ENCODE data around the gene DNAH12. TPM values are rescaled to one million over a fixed set of nuclear protein-coding genes. Genes with fewer than 3 reads are reported as not detected.

The DNAH12 gene
- polyA plus RNA-seq, 1 of the 3 experiments (the other 2 are of a cell fraction), result 0.03 TPM

GRCh38 chr3:57335283-57335938 lies 208.7 kb downstream of the DNAH12 start:
- POLR2A ChIA-PET, result no interaction called here

More at GRCh38 chr3:57335283-57335938, 208.7 kb downstream of the DNAH12 start:
- CTCF ChIA-PET, result no interaction called here
- Histone ChIP-seq H3K9me2 (no peaks in the 10 kb centered on the region), H3K4me2 (no peak overlapping the region), H3K9me3 (no peaks in the 10 kb centered on the region), H3F3A (replicated peaks; ENCODE audit: insufficient read depth) (no peaks in the 10 kb centered on the region), H2AFZ (ENCODE audit: low read depth) (no peak overlapping the region), H3K27ac (ENCODE audit: low read depth in 2 of 2, low read length in 1 of 2) (no peak overlapping the region), H3K4me1 (ENCODE audit: control insufficient read depth in 1 of 2, insufficient read depth in 2 of 2, low read depth in 1 of 2, low read length in 1 of 2) (no peaks in the 10 kb centered on the region), H3K36me3 (replicated peaks in 1 of 2; ENCODE audit: control insufficient read depth in 1 of 2, insufficient read depth in 2 of 2, low read length in 1 of 2) (no peaks in the 10 kb centered on the region), H4K20me1 (ENCODE audit: insufficient read depth) (no peaks in the 10 kb centered on the region), H3K79me2 (ENCODE audit: insufficient read depth) (no peaks in the 10 kb centered on the region), H3K4me3 (ENCODE audit: low read depth in 2 of 2, low read length in 1 of 2) (no peak overlapping the region), H3K27me3 (ENCODE audit: insufficient read depth) (no peaks in the 10 kb centered on the region; the same call in 1 of the 2 replicates), H3K9ac (no peak overlapping the region)
- DNase-seq, result no peak
- WGBS (ENCODE audit: low lambda C conversion rate), result 58% methylated on average over 5 of the region's 5 CpGs
- TF ChIP-seq RXRA (IDR thresholded peaks at IDR 0.05; ENCODE audit: borderline replicate concordance, low read depth) (no peak), EP300 (IDR thresholded peaks at IDR 0.05; ENCODE audit: borderline replicate concordance in 1 of 2, low read depth in 1 of 2, low read length in 1 of 2) (no peak), MXI1 (IDR thresholded peaks at IDR 0.05; ENCODE audit: low read depth, low read length) (no peak), SMC3 (IDR thresholded peaks at IDR 0.05; ENCODE audit: low read depth, low read length) (no peak), SIN3A (IDR thresholded peaks at IDR 0.05; ENCODE audit: borderline replicate concordance, low read depth, low read length) (no peak), GABPA (IDR thresholded peaks at IDR 0.05; ENCODE audit: low read depth) (no peak), YY1 (IDR thresholded peaks at IDR 0.05; ENCODE audit: low read depth) (no peak), FOXJ3 (CRISPR knock-in tag; IDR thresholded peaks at IDR 0.05) (no peak), REST (IDR thresholded peaks at IDR 0.05; ENCODE audit: low read depth, low read length) (no peak), JUND (IDR thresholded peaks at IDR 0.05) (no peak), CHD2 (IDR thresholded peaks at IDR 0.05; ENCODE audit: low read length, partially characterized antibody) (no peak)
- TF ChIP-seq, protein P1, sequence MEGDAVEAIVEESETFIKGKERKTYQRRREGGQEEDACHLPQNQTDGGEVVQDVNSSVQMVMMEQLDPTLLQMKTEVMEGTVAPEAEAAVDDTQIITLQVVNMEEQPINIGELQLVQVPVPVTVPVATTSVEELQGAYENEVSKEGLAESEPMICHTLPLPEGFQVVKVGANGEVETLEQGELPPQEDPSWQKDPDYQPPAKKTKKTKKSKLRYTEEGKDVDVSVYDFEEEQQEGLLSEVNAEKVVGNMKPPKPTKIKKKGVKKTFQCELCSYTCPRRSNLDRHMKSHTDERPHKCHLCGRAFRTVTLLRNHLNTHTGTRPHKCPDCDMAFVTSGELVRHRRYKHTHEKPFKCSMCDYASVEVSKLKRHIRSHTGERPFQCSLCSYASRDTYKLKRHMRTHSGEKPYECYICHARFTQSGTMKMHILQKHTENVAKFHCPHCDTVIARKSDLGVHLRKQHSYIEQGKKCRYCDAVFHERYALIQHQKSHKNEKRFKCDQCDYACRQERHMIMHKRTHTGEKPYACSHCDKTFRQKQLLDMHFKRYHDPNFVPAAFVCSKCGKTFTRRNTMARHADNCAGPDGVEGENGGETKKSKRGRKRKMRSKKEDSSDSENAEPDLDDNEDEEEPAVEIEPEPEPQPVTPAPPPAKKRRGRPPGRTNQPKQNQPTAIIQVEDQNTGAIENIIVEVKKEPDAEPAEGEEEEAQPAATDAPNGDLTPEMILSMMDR (IDR thresholded peaks at IDR 0.05), result no peak
- TF ChIP-seq, protein P2, sequence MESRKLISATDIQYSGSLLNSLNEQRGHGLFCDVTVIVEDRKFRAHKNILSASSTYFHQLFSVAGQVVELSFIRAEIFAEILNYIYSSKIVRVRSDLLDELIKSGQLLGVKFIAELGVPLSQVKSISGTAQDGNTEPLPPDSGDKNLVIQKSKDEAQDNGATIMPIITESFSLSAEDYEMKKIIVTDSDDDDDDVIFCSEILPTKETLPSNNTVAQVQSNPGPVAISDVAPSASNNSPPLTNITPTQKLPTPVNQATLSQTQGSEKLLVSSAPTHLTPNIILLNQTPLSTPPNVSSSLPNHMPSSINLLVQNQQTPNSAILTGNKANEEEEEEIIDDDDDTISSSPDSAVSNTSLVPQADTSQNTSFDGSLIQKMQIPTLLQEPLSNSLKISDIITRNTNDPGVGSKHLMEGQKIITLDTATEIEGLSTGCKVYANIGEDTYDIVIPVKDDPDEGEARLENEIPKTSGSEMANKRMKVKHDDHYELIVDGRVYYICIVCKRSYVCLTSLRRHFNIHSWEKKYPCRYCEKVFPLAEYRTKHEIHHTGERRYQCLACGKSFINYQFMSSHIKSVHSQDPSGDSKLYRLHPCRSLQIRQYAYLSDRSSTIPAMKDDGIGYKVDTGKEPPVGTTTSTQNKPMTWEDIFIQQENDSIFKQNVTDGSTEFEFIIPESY (IDR thresholded peaks at IDR 0.05; ENCODE audit: borderline replicate concordance, low read depth), result no peak
